ENCODE measurements around the gene KLHL26. TPM values are rescaled to one million over a fixed set of nuclear protein-coding genes. Genes with fewer than 3 reads are reported as not detected.

The KLHL26 gene
- polyA plus RNA-seq, 2 of the 4 experiments (the other 2 are of a cell fraction) = 1.1 to 2.0 TPM

- H3K27ac ChIP-seq = peak overlapping the region in 1 of 2 experiments; percentile 80; a peak in 3 of 6 replicates
- no peak for FAIRE-seq
- no peak for TF ChIP-seq GATA3 (IDR thresholded peaks at IDR 0.05; ENCODE audit: borderline replicate concordance)
- no peak for TF ChIP-seq PHF8 (IDR thresholded peaks at IDR 0.05; ENCODE audit: borderline replicate concordance, low read depth)
- TF ChIP-seq ELK1 (IDR thresholded peaks at IDR 0.05; ENCODE audit: low read depth, low read length) = no peak
- no peak for TF ChIP-seq JUN (IDR thresholded peaks at IDR 0.05)
- no peak for TF ChIP-seq HOXB13 (CRISPR knock-in tag; IDR thresholded peaks at IDR 0.05; ENCODE audit: low read depth)
- TF ChIP-seq HOXB5 (CRISPR knock-in tag; IDR thresholded peaks at IDR 0.05) = no peak
- TF ChIP-seq POLR2AphosphoS2 (conservative IDR thresholded peaks at IDR 0.05; ENCODE audit: low read length) = no peak
- no peak for TF ChIP-seq MAFK (IDR thresholded peaks at IDR 0.05; ENCODE audit: partially characterized antibody)
- no peak for TF ChIP-seq BCL3 (IDR thresholded peaks at IDR 0.05)
- TF ChIP-seq CHD4 (IDR thresholded peaks at IDR 0.05; ENCODE audit: borderline replicate concordance) = no peak
- TF ChIP-seq E2F6 (IDR thresholded peaks at IDR 0.05; ENCODE audit: borderline replicate concordance, low read depth) = no peak
- no peak for TF ChIP-seq ZNF302 (CRISPR knock-in tag; IDR thresholded peaks at IDR 0.05)
- TF ChIP-seq RCOR1 (IDR thresholded peaks at IDR 0.05; ENCODE audit: low read depth, low read length) = no peak
- TF ChIP-seq CBX8 (IDR thresholded peaks at IDR 0.05) = no peak
- no peak for TF ChIP-seq RAD21 (conservative IDR thresholded peaks at IDR 0.05 in 1 of 2, IDR thresholded peaks at IDR 0.05 in 1 of 2)
- no peak for TF ChIP-seq ATOH8 (CRISPR knock-in tag; IDR thresholded peaks at IDR 0.05; ENCODE audit: low read depth)
- TF ChIP-seq ZC3H11A (IDR thresholded peaks at IDR 0.05) = no peak
- TF ChIP-seq JUNB (IDR thresholded peaks at IDR 0.05) = no peak
- TF ChIP-seq FOSL2 (IDR thresholded peaks at IDR 0.05) = no peak
- TF ChIP-seq FOSL2 (CRISPR knock-in tag; IDR thresholded peaks at IDR 0.05) = no peak
- DNase-seq (ENCODE audit: low read depth in 1 of 2, low spot score in 1 of 2) = no peak
- no peaks in the 10 kb centered on the region for H3K9me3 ChIP-seq
- H3K4me3 ChIP-seq = no peak overlapping the region
- 88% methylated on average over 6 of the region's 14 CpGs for WGBS (ENCODE audit: missing lambda C conversion rate)
- no peak for ATAC-seq
- POLR2A ChIA-PET = no interaction called here
- H3K4me2 ChIP-seq = no peak overlapping the region
- H3K4me1 ChIP-seq = peaks cover 37% of the 10 kb centered on the region
- CTCF ChIA-PET = no interaction called here
Measured at GRCh38 chr19:18663940-18664530, 27.2 kb downstream of the KLHL26 start.

- 78% methylated on average over 7 of the region's 22 CpGs for WGBS (ENCODE audit: missing lambda C conversion rate)
- Histone ChIP-seq H3K9me3 (no peaks in the 10 kb centered on the region), H3K4me2 (no peak overlapping the region), H3K4me3 (no peak overlapping the region), H3K4me1 (peaks cover 20% of the 10 kb centered on the region), H3K27ac (no peak overlapping the region)
- FAIRE-seq (no peak), ATAC-seq (no peak), DNase-seq (ENCODE audit: low read depth in 1 of 2, low spot score in 1 of 2) (no peak)
- ChIA-PET POLR2A (no interaction called here), CTCF (interaction anchor here (1.2 kb wide), 1 partner anchor 11 kb away, joined by 3 read pairs; no protein-coding TSS in a partner anchor)
- TF ChIP-seq ZC3H11A (IDR thresholded peaks at IDR 0.05) = no peak
- no peak for TF ChIP-seq JUNB (IDR thresholded peaks at IDR 0.05)
- TF ChIP-seq RAD21 (conservative IDR thresholded peaks at IDR 0.05 in 1 of 2, IDR thresholded peaks at IDR 0.05 in 1 of 2) = no peak
- TF ChIP-seq EP300 (IDR thresholded peaks at IDR 0.05) = no peak
- no peak for TF ChIP-seq RFX5 (IDR thresholded peaks at IDR 0.05)
- TF ChIP-seq TP53 (CRISPR knock-in tag; IDR thresholded peaks at IDR 0.05) = no peak
- TF ChIP-seq HOXB13 (CRISPR knock-in tag; IDR thresholded peaks at IDR 0.05; ENCODE audit: low read depth) = no peak
- TF ChIP-seq ZFP36 (IDR thresholded peaks at IDR 0.05; ENCODE audit: borderline replicate concordance, partially characterized antibody) = no peak
- no peak for TF ChIP-seq PHF8 (IDR thresholded peaks at IDR 0.05; ENCODE audit: borderline replicate concordance, low read depth)
- no peak for TF ChIP-seq BCL3 (IDR thresholded peaks at IDR 0.05)
- no peak for TF ChIP-seq GATA3 (IDR thresholded peaks at IDR 0.05; ENCODE audit: borderline replicate concordance)
- no peak for TF ChIP-seq MAZ (IDR thresholded peaks at IDR 0.05; ENCODE audit: borderline replicate concordance, low read depth, low read length)
- no peak for TF ChIP-seq ZNF302 (CRISPR knock-in tag; IDR thresholded peaks at IDR 0.05)
- no peak for TF ChIP-seq CHD2 (IDR thresholded peaks at IDR 0.05; ENCODE audit: low read length, partially characterized antibody)
- TF ChIP-seq BHLHE40 (IDR thresholded peaks at IDR 0.05; ENCODE audit: low read depth, low read length) = no peak
- no peak for TF ChIP-seq REST (IDR thresholded peaks at IDR 0.05)
- TF ChIP-seq JUN (IDR thresholded peaks at IDR 0.05) = no peak
Measured at GRCh38 chr19:18665771-18666202, 29.0 kb downstream of the KLHL26 start.

All from A549 (cell line).